ENCODE measurements around the gene OSGIN1.

Gene OSGIN1

DNA sequence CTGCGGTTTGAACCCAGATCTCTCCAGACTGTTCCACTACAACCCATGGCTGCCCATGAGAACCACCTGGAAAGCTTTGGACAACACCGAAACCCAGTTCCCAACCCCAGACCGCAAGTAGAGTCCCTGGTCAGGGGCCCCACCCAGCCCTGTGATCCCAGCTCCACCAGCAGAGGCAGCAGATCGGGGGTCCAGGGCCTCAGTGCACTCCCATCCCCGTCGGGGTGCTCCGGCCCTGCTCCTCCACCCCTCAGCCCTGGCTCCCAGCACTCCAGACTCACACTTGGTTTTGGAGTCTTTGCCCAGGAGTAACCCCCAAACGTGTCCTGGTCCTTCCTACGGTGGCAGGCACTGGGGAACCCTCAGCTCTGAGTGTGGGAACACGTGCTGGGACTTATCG is 20.7 kb upstream of the OSGIN1 start:
- no peak overlapping the region for H3K4me3 ChIP-seq (ENCODE audit: low read depth, low read length)
- no peak for DNase-seq (ENCODE audit: low read depth)
- TF ChIP-seq, protein P1, sequence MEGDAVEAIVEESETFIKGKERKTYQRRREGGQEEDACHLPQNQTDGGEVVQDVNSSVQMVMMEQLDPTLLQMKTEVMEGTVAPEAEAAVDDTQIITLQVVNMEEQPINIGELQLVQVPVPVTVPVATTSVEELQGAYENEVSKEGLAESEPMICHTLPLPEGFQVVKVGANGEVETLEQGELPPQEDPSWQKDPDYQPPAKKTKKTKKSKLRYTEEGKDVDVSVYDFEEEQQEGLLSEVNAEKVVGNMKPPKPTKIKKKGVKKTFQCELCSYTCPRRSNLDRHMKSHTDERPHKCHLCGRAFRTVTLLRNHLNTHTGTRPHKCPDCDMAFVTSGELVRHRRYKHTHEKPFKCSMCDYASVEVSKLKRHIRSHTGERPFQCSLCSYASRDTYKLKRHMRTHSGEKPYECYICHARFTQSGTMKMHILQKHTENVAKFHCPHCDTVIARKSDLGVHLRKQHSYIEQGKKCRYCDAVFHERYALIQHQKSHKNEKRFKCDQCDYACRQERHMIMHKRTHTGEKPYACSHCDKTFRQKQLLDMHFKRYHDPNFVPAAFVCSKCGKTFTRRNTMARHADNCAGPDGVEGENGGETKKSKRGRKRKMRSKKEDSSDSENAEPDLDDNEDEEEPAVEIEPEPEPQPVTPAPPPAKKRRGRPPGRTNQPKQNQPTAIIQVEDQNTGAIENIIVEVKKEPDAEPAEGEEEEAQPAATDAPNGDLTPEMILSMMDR (conservative IDR thresholded peaks at IDR 0.05; ENCODE audit: low read depth, low read length) = no peak

DNA sequence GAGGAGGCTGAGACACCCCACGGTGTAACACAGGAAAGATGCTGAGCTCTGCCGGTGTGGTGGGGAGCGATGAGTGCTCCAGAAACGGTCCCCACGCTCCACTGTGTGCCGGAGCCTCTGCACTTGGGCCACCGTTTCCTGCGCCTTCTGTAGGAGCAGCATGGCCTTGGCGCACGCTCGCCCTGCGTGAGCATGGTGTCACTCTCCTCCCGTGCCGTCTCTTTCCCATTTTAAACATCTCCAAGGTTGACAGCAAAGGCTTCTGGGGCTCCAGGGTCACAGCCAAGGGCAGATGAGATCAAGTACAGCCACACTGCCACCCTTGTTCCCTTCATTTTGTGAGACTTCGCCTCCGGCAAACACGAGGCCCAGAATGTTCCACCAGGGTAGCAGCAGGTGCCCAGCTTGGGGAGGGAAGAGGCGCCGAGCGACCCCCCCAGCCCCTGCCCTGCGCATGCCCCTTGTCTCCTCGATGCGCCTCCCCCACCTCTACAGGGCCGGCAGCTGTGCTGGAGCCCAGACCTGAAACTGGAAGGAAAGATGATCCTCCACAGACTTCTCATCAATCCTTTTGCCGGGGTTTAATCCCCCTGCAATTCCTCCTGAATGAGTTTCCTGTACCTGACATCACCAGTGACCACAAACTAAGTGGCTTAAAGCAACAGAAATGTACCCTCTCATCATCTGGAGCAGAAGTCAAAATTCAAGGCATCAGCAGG is 19.9 kb upstream of the OSGIN1 start:
- H3K4me3 ChIP-seq (ENCODE audit: low read depth, low read length) = no peak overlapping the region
- no peak for DNase-seq (ENCODE audit: low read depth)
- TF ChIP-seq, protein P1 (conservative IDR thresholded peaks at IDR 0.05; ENCODE audit: low read depth, low read length) = no peak

DNA sequence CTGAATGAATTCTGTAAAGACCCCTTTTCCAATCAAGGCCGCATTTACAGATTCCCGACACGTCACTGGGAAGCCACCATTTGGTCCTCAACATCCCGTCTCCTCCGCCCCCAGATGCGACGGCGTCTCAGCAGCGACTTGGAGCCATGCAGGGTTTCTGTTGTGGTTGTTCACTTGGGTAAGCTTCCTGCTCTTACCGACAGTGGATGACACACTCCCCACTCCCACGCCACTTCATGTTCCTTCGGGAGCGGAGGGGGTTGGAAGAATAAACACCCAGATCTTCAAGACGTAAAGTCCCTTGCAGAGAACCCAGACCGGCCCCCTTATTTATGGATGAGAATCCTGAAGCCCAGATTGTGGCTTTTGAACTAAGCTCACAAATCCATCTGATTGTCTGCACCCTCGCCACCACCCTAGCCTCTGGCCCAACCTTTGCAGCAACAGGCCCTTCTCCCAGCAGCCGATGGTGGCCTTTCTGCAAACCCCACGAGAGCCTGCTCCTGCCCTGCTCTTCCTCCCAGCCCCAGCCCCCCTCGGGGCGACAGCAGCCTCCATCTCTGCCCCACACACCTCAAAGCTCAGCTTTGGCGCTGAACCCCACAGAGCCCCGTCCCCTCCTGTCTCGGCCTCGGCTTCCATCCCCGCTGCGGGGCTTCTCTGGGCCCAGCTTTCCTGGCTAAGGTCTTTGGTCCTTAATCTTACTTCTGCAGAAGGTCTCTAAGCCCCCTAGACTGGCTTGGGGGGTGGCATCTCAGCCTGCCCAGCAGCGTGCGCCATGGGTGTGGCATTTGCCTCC is 19.0 kb upstream of the OSGIN1 start:
- H3K4me3 ChIP-seq (ENCODE audit: low read depth, low read length) = no peak overlapping the region
- DNase-seq (ENCODE audit: low read depth) = no peak
- TF ChIP-seq, protein P1 (conservative IDR thresholded peaks at IDR 0.05; ENCODE audit: low read depth, low read length) = no peak

DNA sequence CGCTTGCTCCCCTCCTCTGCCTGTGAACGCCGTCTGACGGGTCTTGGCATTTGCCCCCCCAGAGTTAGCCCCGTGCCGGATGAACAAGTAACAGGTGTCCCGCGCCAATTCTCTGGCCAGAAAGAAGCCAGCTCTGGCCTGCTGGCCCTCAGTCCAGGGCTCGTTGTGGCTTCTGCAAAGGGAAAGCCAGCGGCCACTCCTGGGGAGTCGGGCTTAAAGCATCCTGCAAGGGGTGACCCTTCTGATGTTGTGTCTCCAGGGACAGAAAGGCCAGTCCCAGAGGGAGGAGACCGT is 18.4 kb upstream of the OSGIN1 start:
- no peak for DNase-seq (ENCODE audit: low read depth)
- no peak overlapping the region for H3K4me3 ChIP-seq (ENCODE audit: low read depth, low read length)
- TF ChIP-seq, protein P1 (conservative IDR thresholded peaks at IDR 0.05; ENCODE audit: low read depth, low read length) = no peak

DNA sequence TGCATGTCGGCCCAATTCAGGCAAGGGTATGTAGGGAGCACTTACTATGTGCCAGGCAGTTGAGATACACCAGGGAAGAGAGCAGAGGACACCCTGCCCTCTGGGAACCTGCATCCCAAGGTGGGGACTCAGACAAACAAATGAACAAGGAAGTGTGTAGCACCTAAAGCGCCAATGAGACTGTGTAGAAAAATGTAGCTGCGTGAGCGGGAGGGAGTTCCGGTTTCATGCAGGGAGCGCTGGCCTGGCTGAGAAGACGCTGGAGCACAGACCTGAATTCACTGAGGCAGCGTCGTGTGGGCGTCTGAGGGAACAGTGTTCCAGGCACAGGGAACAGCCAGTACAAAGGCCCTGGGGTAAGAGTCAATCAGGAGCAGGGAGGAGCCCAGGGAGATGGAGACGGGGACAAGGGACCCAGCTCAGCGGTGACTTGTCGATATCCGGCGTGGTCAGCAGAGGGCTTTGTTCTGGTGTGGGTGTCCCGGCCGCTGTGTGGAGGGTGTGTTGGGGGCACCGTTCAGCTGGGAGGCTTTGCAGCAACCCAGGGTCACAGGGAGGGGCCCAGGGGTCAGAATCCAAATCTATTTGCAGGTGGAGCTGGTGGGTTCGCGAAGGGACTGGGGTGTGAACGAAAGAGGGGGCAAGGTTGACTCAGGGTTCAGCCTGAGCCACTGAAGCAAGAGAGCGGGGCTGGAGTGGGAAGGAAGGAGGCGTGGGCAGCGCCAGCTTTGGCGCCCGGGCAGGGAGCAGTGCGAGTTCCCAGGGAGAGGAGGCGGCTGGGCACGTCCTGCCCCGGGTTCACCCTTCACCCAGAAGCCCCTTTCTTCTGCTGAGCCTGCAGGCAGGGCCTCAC is 17.8 kb upstream of the OSGIN1 start:
- H3K4me3 ChIP-seq (ENCODE audit: low read depth, low read length) = no peak overlapping the region
- TF ChIP-seq, protein P1 (conservative IDR thresholded peaks at IDR 0.05; ENCODE audit: low read depth, low read length) = no peak
- no peak for DNase-seq (ENCODE audit: low read depth)

DNA sequence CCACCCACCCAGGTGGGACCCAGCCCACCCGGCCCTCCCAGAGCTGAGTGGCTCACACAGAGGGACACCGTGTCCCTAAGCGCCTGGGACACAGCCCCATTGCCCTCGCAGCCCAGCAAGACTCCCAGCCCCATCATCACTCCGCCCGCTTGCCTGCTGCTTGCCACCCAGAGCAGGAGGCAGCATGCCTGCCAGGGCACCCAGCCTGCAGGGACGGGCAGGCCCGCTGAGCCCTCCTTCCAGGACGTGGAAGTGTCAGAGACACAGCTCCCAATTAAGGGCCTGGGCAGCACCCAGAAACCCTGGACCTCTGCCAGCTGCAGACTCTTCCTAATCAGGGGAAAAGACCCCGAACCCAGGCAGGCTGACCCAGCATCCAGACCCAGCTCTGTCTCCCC is 17.2 kb upstream of the OSGIN1 start:
- DNase-seq (ENCODE audit: low read depth) = no peak
- TF ChIP-seq, protein P1 (conservative IDR thresholded peaks at IDR 0.05; ENCODE audit: low read depth, low read length) = no peak
- no peak overlapping the region for H3K4me3 ChIP-seq (ENCODE audit: low read depth, low read length)

Data from choroid plexus epithelial cell (primary cell).